HepG2 (cell line): ENCODE results near the gene DGKD. TPM values are rescaled to one million over a fixed set of nuclear protein-coding genes. Genes with fewer than 3 reads are reported as not detected.

Source experiments
- AHDC1 ChIP-seq: sonication (generic); formaldehyde crosslinking; IDR thresholded peaks from 2 replicates; pipeline ENCODE4 v1.5.1; 2020; ENCODE audit warnings: mild to moderate bottlenecking, missing genetic modification reagents, borderline replicate concordance
- MAF1 ChIP-seq: sonication (generic); formaldehyde crosslinking; IDR thresholded peaks from 2 replicates; pipeline ENCODE4 v1.5.0; 2020; ENCODE audit warnings: missing genetic modification reagents, borderline replicate concordance
- TIGD3 ChIP-seq: sonication (generic); formaldehyde crosslinking; IDR thresholded peaks from 2 replicates; pipeline ENCODE4 v1.5.1; 2020; ENCODE audit warnings: mild to moderate bottlenecking, missing genetic modification reagents, borderline replicate concordance
- ZFP91 ChIP-seq: sonication (generic); formaldehyde crosslinking; IDR thresholded peaks from 2 replicates; pipeline ENCODE4 v1.9.0; 2022; ENCODE audit warnings: missing genetic modification reagents, mild to moderate bottlenecking, borderline replicate concordance
- ZNF362 ChIP-seq: sonication (generic); formaldehyde crosslinking; IDR thresholded peaks from 2 replicates; pipeline ENCODE4 v1.4.0; 2020; ENCODE audit warnings: missing genetic modification reagents, mild to moderate bottlenecking, borderline replicate concordance
- ZNF549 ChIP-seq: sonication (generic); formaldehyde crosslinking; IDR thresholded peaks from 2 replicates; pipeline ENCODE4 v1.5.0; 2020; ENCODE audit warnings: missing genetic modification reagents
- polyA plus RNA-seq, 8 experiments: library from polyadenylated mRNA; depleted of rRNA in 3 of 8; stranded (reverse) in 7 of 8; unstranded in 1 of 8; fragments of >200 nt; fragmentation: Illumina TruSeq in 4 of 8; extraction: Trizol in 4 of 8; gene quantifications; 2 replicates each; pipeline versions ENCODE4 v1.2.1 to v1.2.3, GENCODE V29; 2011 to 2016; ENCODE audit warnings: low read depth in 4 of 8, missing spikeins in 1 of 8, mixed read lengths in 1 of 8; ENCODE audit not compliant: insufficient read depth in 1 of 8
- total RNA-seq, 5 experiments: library from RNA; depleted of rRNA; stranded (reverse); fragments of >200 nt; fragmentation: Illumina TruSeq; extraction: Trizol; gene quantifications; 2 replicates each; pipeline ENCODE4 v1.2.3, GENCODE V29; 2016; ENCODE audit warnings: low read depth in 1 of 5

DGKD gene
- total and polyA plus RNA-seq, 2 of the 13 experiments (the other 11 are each of a cell fraction or from before 2014, with no cell fraction given): 24.5 to 33.2 TPM

GRCh38 chr2:233421091-233421816 lies 67.0 kb downstream of the DGKD start (continued):
- no peak for TF ChIP-seq MAF1 (CRISPR knock-in tag)
- TF ChIP-seq ZNF362: no peak
- no peak for TF ChIP-seq ZNF549 (CRISPR knock-in tag)
- TF ChIP-seq TIGD3 (CRISPR knock-in tag): no peak
- TF ChIP-seq ZFP91 (CRISPR knock-in tag): no peak
- no peak for TF ChIP-seq AHDC1 (CRISPR knock-in tag)
